ENCODE data around the gene TERT. TPM values are rescaled to one million over a fixed set of nuclear protein-coding genes. Genes with fewer than 3 reads are reported as not detected.

The TERT gene
- total and polyA plus RNA-seq, 10 of the 15 experiments (the other 5 are each of a cell fraction or from before 2014, with no cell fraction given) = 0.08 to 21.5 (median 5.0) TPM

GRCh38 chr5:1239505-1240251 lies 55.2 kb downstream of the TERT start:
- Histone ChIP-seq H3K27ac (ENCODE audit: control insufficient read depth, insufficient read depth) (no peak overlapping the region), H3K4me2 (ENCODE audit: control insufficient read depth, insufficient read depth) (no peak overlapping the region), H3K9me3 (replicated peaks; ENCODE audit: control insufficient read depth, insufficient read depth, low read length) (peaks cover 2% of the 10 kb centered on the region; the same call in 2 of the 3 replicates), H3K79me2 (ENCODE audit: control insufficient read depth, insufficient read depth, low read length) (no peaks in the 10 kb centered on the region), H3K4me3 (no peak overlapping the region), H2AFZ (ENCODE audit: control insufficient read depth, low read depth, low read length) (no peak overlapping the region), H4K20me1 (ENCODE audit: control insufficient read depth, insufficient read depth) (no peaks in the 10 kb centered on the region), H3K36me3 (ENCODE audit: control insufficient read depth in 2 of 2, insufficient read depth in 2 of 2, low read length in 1 of 2) (no peaks in the 10 kb centered on the region), H3K27me3 (replicated peaks in 1 of 2; ENCODE audit: control insufficient read depth in 2 of 2, insufficient read depth in 2 of 2, low read length in 1 of 2) (no peaks in the 10 kb centered on the region; a peak in 2 of 4 replicates), H3K4me1 (ENCODE audit: control insufficient read depth, insufficient read depth, low read length) (no peaks in the 10 kb centered on the region), H3K9ac (ENCODE audit: control insufficient read depth, insufficient read depth, low read length) (no peak overlapping the region)
- DNase-seq (ENCODE audit: low read depth, low spot score) (no peak), ATAC-seq (no peak), FAIRE-seq (no peak)
- TF ChIP-seq CHD2 (IDR thresholded peaks at IDR 0.05; ENCODE audit: borderline replicate concordance, low read depth, low read length) (no peak), ZBTB4 (CRISPR knock-in tag; IDR thresholded peaks at IDR 0.05) (no peak), CBX5 (IDR thresholded peaks at IDR 0.05; ENCODE audit: low read depth) (no peak), NFYB (IDR thresholded peaks at IDR 0.05; ENCODE audit: insufficient read depth, low read depth, low read length) (no peak), RUNX3 (IDR thresholded peaks at IDR 0.05; ENCODE audit: low read length) (no peak), CEBPB (IDR thresholded peaks at IDR 0.05; ENCODE audit: borderline replicate concordance in 1 of 2, low read depth in 2 of 2, low read length in 2 of 2) (no peak), ZZZ3 (IDR thresholded peaks at IDR 0.05; ENCODE audit: control insufficient read depth, insufficient read length, low read depth) (no peak), EGR1 (IDR thresholded peaks at IDR 0.05; ENCODE audit: borderline replicate concordance in 1 of 2, low read depth in 2 of 2, low read length in 2 of 2) (no peak), NR2C2 (IDR thresholded peaks at IDR 0.05; ENCODE audit: borderline replicate concordance, control insufficient read depth, insufficient read length, low read depth) (no peak), ATF7 (IDR thresholded peaks at IDR 0.05; ENCODE audit: low read depth) (no peak), TBL1XR1 (IDR thresholded peaks at IDR 0.05; ENCODE audit: low read depth, low read length) (no peak), SREBF1 (IDR thresholded peaks at IDR 0.05; ENCODE audit: low read length) (no peak), MXI1 (IDR thresholded peaks at IDR 0.05; ENCODE audit: low read depth, low read length) (no peak), IRF4 (IDR thresholded peaks at IDR 0.05; ENCODE audit: low read depth, low read length) (no peak), ATF3 (IDR thresholded peaks at IDR 0.05; ENCODE audit: borderline replicate concordance, extremely low read depth, low read depth, low read length) (no peak), YBX1 (IDR thresholded peaks at IDR 0.05) (no peak), NFYA (IDR thresholded peaks at IDR 0.05; ENCODE audit: borderline replicate concordance, low read depth, low read length) (no peak), MAX (IDR thresholded peaks at IDR 0.05; ENCODE audit: low read depth, low read length) (no peak), ESRRA (IDR thresholded peaks at IDR 0.05; ENCODE audit: low read length) (no peak), SMARCA5 (IDR thresholded peaks at IDR 0.05) (no peak)
- BruUV-seq (replicated peaks) = no TSS peak
- intact Hi-C loops (cut with micrococcal nuclease; ENCODE audit: unreplicated experiment) = no loop called here
- ChIA-PET POLR2A (no interaction called here), RAD21 (ENCODE audit: unreplicated experiment) (no interaction called here), SMC1A (ENCODE audit: uncharacterized antibody, unreplicated experiment) (no interaction called here), CTCF (no interaction called here)
- 45% methylated on average over 22 of the region's 22 CpGs for WGBS (ENCODE audit: insufficient coverage, insufficient replicate concordance, low lambda C conversion rate, missing lambda C conversion rate)
- in situ Hi-C loops (cut with MboI) = no loop called here
